K562 (cell line): ENCODE measurements around the gene KIAA2012.

Source experiments
- CCAR2 ChIP-seq: fragments of 200-400 bp; formaldehyde crosslinking; IDR thresholded peaks from 2 replicates; pipeline ENCODE4 v1.6.1; 2017; ENCODE audit warnings: mild to moderate bottlenecking, low read depth, low read length
- ESRRA ChIP-seq: fragments of 450-650 bp; IDR thresholded peaks from 2 replicates; pipeline ENCODE4 v1.6.1; 2014; ENCODE audit warnings: low read depth, mild to moderate bottlenecking, moderate library complexity, borderline replicate concordance
- FOXK2 ChIP-seq, 2 experiments: fragments of 450-650 bp; IDR thresholded peaks in 1 of 2; conservative IDR thresholded peaks in 1 of 2; 2 replicates each; pipeline ENCODE4 v1.6.1; 2016; ENCODE audit warnings: low read depth in 2 of 2, mild to moderate bottlenecking in 1 of 2
- PCBP1 ChIP-seq: fragments of 200-400 bp; formaldehyde crosslinking; IDR thresholded peaks from 2 replicates; pipeline ENCODE4 v1.6.1; 2018; ENCODE audit warnings: mild to moderate bottlenecking, low read depth, low read length; ENCODE audit not compliant: poor library complexity, severe bottlenecking
- POLR2A ChIP-seq: fragments of 450-650 bp; conservative IDR thresholded peaks from 2 replicates; pipeline ENCODE4 v1.6.1; 2016
- ZNF23 ChIP-seq: fragments of 250-450 bp; sonication (Bioruptor Pico); IDR thresholded peaks from 2 replicates; pipeline ENCODE4 v1.4.0; 2020; ENCODE audit warnings: mild to moderate bottlenecking
- TF ChIP-seq, protein P1 (sequence below): sonication (generic); formaldehyde crosslinking; IDR thresholded peaks from 2 replicates; pipeline ENCODE4 v1.5.0; 2020; ENCODE audit warnings: missing genetic modification reagents
- TF ChIP-seq, protein P2 (sequence below), 3 experiments: IDR thresholded peaks in 2 of 3; conservative IDR thresholded peaks in 1 of 3; 2 replicates each; pipeline ENCODE4 v1.5.1; 2011 to 2012; ENCODE audit warnings: low read length in 3 of 3, mild to moderate bottlenecking in 3 of 3, control low read depth in 2 of 3, improper control_type of control experiment in 1 of 3, inconsistent platforms in 1 of 3, low read depth in 1 of 3, mixed read lengths in 1 of 3, moderate library complexity in 1 of 3; ENCODE audit not compliant: insufficient read depth in 2 of 3
- TF ChIP-seq, protein P3 (sequence below): sonication (generic); formaldehyde crosslinking; IDR thresholded peaks from 2 replicates; pipeline ENCODE4 v1.8.0; 2023; ENCODE audit warnings: mild to moderate bottlenecking, missing genetic modification reagents

GRCh38 chr2:202067589-202067988 lies 5.5 kb upstream of the KIAA2012 start:
- TF ChIP-seq CCAR2: no peak
- TF ChIP-seq, protein P1, sequence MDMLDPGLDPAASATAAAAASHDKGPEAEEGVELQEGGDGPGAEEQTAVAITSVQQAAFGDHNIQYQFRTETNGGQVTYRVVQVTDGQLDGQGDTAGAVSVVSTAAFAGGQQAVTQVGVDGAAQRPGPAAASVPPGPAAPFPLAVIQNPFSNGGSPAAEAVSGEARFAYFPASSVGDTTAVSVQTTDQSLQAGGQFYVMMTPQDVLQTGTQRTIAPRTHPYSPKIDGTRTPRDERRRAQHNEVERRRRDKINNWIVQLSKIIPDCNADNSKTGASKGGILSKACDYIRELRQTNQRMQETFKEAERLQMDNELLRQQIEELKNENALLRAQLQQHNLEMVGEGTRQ: no peak
- no peak for TF ChIP-seq PCBP1
- no peak for TF ChIP-seq ESRRA
- TF ChIP-seq, protein P2, sequence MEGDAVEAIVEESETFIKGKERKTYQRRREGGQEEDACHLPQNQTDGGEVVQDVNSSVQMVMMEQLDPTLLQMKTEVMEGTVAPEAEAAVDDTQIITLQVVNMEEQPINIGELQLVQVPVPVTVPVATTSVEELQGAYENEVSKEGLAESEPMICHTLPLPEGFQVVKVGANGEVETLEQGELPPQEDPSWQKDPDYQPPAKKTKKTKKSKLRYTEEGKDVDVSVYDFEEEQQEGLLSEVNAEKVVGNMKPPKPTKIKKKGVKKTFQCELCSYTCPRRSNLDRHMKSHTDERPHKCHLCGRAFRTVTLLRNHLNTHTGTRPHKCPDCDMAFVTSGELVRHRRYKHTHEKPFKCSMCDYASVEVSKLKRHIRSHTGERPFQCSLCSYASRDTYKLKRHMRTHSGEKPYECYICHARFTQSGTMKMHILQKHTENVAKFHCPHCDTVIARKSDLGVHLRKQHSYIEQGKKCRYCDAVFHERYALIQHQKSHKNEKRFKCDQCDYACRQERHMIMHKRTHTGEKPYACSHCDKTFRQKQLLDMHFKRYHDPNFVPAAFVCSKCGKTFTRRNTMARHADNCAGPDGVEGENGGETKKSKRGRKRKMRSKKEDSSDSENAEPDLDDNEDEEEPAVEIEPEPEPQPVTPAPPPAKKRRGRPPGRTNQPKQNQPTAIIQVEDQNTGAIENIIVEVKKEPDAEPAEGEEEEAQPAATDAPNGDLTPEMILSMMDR (IDR thresholded peaks at IDR 0.05 in 2 of 3, conservative IDR thresholded peaks at IDR 0.05 in 1 of 3; ENCODE audit: insufficient read depth in 2 of 3, low read depth in 1 of 3, low read length in 3 of 3): no peak
- TF ChIP-seq ZNF23 (CRISPR knock-in tag): no peak
- TF ChIP-seq FOXK2 (conservative IDR thresholded peaks at IDR 0.05 in 1 of 2, IDR thresholded peaks at IDR 0.05 in 1 of 2; ENCODE audit: low read depth in 2 of 2): no peak
- no peak for TF ChIP-seq POLR2A
- TF ChIP-seq, protein P3, sequence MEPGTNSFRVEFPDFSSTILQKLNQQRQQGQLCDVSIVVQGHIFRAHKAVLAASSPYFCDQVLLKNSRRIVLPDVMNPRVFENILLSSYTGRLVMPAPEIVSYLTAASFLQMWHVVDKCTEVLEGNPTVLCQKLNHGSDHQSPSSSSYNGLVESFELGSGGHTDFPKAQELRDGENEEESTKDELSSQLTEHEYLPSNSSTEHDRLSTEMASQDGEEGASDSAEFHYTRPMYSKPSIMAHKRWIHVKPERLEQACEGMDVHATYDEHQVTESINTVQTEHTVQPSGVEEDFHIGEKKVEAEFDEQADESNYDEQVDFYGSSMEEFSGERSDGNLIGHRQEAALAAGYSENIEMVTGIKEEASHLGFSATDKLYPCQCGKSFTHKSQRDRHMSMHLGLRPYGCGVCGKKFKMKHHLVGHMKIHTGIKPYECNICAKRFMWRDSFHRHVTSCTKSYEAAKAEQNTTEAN: no peak
